A673 (cell line): ENCODE data around the gene RALGAPA1.

Experiments used
- CTCF ChIP-seq: fragments of 300-800, 200-600 bp; sonication (generic); conservative IDR thresholded peaks from 2 replicates; pipeline ENCODE4 v1.5.1; 2017; ENCODE audit warnings: low read depth, mild to moderate bottlenecking, antibody characterized with exemption, low read length, moderate library complexity, mixed read lengths
- EZH2 ChIP-seq: fragments of 200-600 bp; sonication (generic); IDR thresholded peaks from 2 replicates; pipeline ENCODE4 v1.6.1; 2017; ENCODE audit warnings: borderline replicate concordance, low read depth, mild to moderate bottlenecking, mixed read lengths, antibody characterized with exemption, low read length; ENCODE audit not compliant: poor library complexity, severe bottlenecking

- no peak for TF ChIP-seq CTCF
- TF ChIP-seq EZH2, result no peak
Measured at GRCh38 chr14:35822501-35822900, 13.4 kb upstream of the RALGAPA1 start.
